CD4-positive, alpha-beta T cell treated with Interleukin-10 for 1 hour (primary cell): ENCODE measurements around the gene PPIF.

Source experiments
- DNase-seq: peaks from one replicate; pipeline ENCODE4 v3.0.0-alpha.2; 2020

PPIF gene

DNA sequence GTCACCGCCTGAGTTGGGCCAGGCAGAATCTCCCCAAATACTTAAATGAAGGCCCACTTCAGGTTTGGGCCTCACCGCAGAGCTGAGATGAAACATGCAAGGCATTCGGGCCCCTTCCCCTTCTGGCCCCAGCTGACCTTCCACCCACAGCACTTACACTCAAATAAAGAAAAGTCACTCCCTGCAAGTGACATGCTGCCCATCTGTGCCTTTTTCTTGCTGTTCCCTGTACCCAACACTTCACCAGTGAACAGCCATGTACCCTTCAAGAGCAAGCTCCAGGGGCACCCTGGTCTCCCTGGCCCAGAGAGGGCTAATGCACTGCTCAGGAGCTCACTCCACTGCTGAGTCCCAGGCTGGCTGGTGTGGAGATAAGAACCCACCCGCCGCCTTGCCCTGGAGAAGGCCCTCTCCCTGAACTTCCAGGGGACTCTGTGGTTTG is 57.4 kb downstream of the PPIF start:
- no peak for DNase-seq
